Measurements from ENCODE around the gene MAML2. TPM values are rescaled to one million over a fixed set of nuclear protein-coding genes. Genes with fewer than 3 reads are reported as not detected.

The MAML2 gene
- total RNA-seq, 1 donor from 2014 or later = 5.2 TPM

DNA sequence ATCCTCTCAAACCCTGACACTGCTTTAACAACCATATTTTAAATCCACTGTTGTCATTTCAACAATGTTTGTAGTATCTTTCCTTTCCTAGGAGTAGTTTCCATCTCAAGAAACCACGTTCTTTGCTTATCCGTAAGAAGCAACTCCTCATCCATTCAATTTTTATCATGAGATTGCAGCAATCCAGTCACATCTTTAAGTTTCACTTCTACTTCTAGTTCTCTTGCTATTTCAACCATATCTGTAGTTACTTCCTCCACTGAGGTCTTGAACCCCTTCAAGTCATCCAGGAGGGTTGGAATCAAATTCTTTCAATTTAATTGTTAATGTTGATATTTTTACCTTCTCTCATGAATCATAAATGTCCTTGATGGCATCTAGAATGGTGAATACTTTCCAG lies 24.3 kb upstream of the MAML2 start:
- Histone ChIP-seq H3K4me1 (ENCODE audit: control insufficient read depth in 3 of 3, insufficient read depth in 3 of 3, low read length in 3 of 3) (no peaks in the 10 kb centered on the region), H3K9ac (ENCODE audit: low read depth in 1 of 3, low read length in 3 of 3) (no peak overlapping the region), H3K27me3 (ENCODE audit: control insufficient read depth in 3 of 3, insufficient read depth in 3 of 3, low read length in 3 of 3) (no peaks in the 10 kb centered on the region), H3K4me3 (ENCODE audit: low read length in 3 of 3) (no peak overlapping the region), H3K36me3 (ENCODE audit: control insufficient read depth in 3 of 3, insufficient read depth in 3 of 3, low read length in 3 of 3) (peaks cover 2 to 27% (median 6%) of the 10 kb centered on the region in 3 donors), H3K27ac (ENCODE audit: low read depth, low read length) (no peak overlapping the region), H3K9me3 (ENCODE audit: control insufficient read depth in 3 of 3, low read length in 3 of 3) (no peaks in the 10 kb centered on the region)

DNA sequence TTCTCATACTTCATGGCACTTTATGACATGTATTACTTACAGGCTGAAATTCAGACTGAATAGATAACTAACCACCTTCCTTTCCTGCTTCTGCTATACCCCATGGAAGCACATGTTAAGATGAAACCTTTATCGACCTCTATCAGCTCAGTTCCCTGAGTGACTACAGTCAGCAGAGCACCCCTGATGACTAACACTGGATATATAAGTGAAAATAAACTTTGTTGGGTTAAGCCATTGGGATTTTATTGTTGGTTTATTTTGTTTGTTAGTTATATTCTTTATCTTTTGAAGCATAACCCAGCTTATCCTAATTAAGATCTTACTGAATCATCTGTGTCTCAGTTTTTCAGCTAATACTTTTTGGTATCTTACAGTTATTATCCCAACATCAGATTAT lies 23.0 kb upstream of the MAML2 start:
- Histone ChIP-seq H3K36me3 (ENCODE audit: control insufficient read depth in 3 of 3, insufficient read depth in 3 of 3, low read length in 3 of 3) (peaks cover 2 to 27% (median 6%) of the 10 kb centered on the region in 3 donors), H3K9me3 (ENCODE audit: control insufficient read depth in 3 of 3, low read length in 3 of 3) (no peaks in the 10 kb centered on the region), H3K27ac (ENCODE audit: low read depth, low read length) (no peak overlapping the region), H3K4me1 (ENCODE audit: control insufficient read depth in 3 of 3, insufficient read depth in 3 of 3, low read length in 3 of 3) (no peaks in the 10 kb centered on the region), H3K4me3 (ENCODE audit: low read length in 3 of 3) (no peak overlapping the region), H3K9ac (ENCODE audit: low read depth in 1 of 3, low read length in 3 of 3) (no peak overlapping the region), H3K27me3 (ENCODE audit: control insufficient read depth in 3 of 3, insufficient read depth in 3 of 3, low read length in 3 of 3) (no peaks in the 10 kb centered on the region)

DNA sequence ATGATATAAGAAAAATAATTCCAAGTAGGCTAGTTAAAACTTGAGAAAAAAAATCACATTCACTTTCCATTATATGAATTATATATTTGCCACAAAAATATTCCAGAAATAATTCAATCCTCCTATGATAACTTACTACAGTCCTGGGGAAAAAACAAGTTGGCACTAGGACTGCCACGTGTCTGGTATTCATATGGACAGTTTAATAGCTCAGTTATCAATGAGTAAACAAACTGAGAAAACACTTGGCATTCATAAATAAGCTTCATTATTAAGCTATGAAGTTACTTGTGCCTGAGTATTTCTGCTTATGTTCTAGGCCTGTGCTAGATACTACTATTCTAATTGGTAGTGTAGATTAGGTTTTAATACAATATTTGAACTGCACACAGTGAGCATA lies 22.5 kb upstream of the MAML2 start:
- Histone ChIP-seq H3K4me1 (ENCODE audit: control insufficient read depth in 3 of 3, insufficient read depth in 3 of 3, low read length in 3 of 3) (no peaks in the 10 kb centered on the region), H3K36me3 (ENCODE audit: control insufficient read depth in 3 of 3, insufficient read depth in 3 of 3, low read length in 3 of 3) (peaks cover 0 to 24% (median 6%) of the 10 kb centered on the region in 3 donors), H3K27me3 (ENCODE audit: control insufficient read depth in 3 of 3, insufficient read depth in 3 of 3, low read length in 3 of 3) (no peaks in the 10 kb centered on the region), H3K4me3 (ENCODE audit: low read length in 3 of 3) (no peak overlapping the region), H3K27ac (ENCODE audit: low read depth, low read length) (no peak overlapping the region), H3K9ac (ENCODE audit: low read depth in 1 of 3, low read length in 3 of 3) (no peak overlapping the region), H3K9me3 (ENCODE audit: control insufficient read depth in 3 of 3, low read length in 3 of 3) (no peaks in the 10 kb centered on the region)

DNA sequence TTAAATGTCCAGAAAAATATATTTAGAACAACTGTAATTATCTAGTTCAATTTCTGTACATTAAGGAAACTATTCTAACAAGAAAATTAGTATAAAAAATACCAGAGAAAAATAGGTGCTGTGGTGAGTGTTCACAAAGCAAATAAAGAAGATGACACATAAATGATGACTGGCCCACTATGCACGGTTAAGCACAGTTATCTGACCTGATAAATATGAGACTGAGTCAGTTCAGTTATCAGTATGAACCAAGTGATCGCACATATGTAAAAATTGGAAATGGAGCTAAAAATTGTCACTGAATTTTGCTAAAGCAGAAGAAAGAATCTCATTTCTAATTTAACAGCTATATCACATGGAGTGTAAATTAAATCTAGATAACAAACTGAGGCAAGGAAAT lies 18.8 kb upstream of the MAML2 start:
- Histone ChIP-seq H3K27me3 (ENCODE audit: control insufficient read depth in 3 of 3, insufficient read depth in 3 of 3, low read length in 3 of 3) (no peaks in the 10 kb centered on the region), H3K9me3 (ENCODE audit: control insufficient read depth in 3 of 3, low read length in 3 of 3) (no peaks in the 10 kb centered on the region), H3K27ac (ENCODE audit: low read depth, low read length) (no peak overlapping the region), H3K4me1 (ENCODE audit: control insufficient read depth in 3 of 3, insufficient read depth in 3 of 3, low read length in 3 of 3) (no peaks in the 10 kb centered on the region), H3K36me3 (ENCODE audit: control insufficient read depth in 3 of 3, insufficient read depth in 3 of 3, low read length in 3 of 3) (peaks cover 9 to 28% (median 22%) of the 10 kb centered on the region in 3 donors), H3K9ac (ENCODE audit: low read depth in 1 of 3, low read length in 3 of 3) (no peak overlapping the region), H3K4me3 (ENCODE audit: low read length in 3 of 3) (no peak overlapping the region)

DNA sequence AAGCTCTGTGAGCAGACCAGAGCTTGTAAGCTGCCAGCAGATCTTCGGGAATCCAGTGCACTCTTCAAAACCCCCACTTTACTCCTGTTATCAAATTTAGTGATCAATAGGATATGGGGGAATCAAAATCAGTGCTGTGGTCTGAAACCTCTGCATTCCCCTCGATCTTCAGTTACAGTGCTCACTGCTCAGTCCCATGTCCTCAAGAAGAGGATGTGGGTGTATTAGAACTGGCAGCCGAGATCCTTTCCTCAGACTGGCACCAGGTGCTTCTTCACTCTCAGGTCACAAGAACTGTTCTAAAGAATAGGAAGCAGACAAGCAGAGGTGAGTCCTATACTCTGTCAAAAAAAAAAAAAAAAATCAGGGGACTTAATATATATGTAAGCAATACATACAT lies 15.3 kb upstream of the MAML2 start:
- H3K4me1 ChIP-seq (ENCODE audit: control insufficient read depth in 3 of 3, insufficient read depth in 3 of 3, low read length in 3 of 3) = no peaks in the 10 kb centered on the region
- no peak overlapping the region for H3K4me3 ChIP-seq (ENCODE audit: low read length in 3 of 3)
- H3K27me3 ChIP-seq (ENCODE audit: control insufficient read depth in 3 of 3, insufficient read depth in 3 of 3, low read length in 3 of 3) = no peaks in the 10 kb centered on the region
- no peak overlapping the region for H3K27ac ChIP-seq (ENCODE audit: low read depth, low read length)
- peaks cover 11 to 30% (median 18%) of the 10 kb centered on the region in 3 donors for H3K36me3 ChIP-seq (ENCODE audit: control insufficient read depth in 3 of 3, insufficient read depth in 3 of 3, low read length in 3 of 3)
- H3K9me3 ChIP-seq (ENCODE audit: control insufficient read depth in 3 of 3, low read length in 3 of 3) = no peaks in the 10 kb centered on the region
- H3K9ac ChIP-seq (ENCODE audit: low read depth in 1 of 3, low read length in 3 of 3) = no peak overlapping the region

DNA sequence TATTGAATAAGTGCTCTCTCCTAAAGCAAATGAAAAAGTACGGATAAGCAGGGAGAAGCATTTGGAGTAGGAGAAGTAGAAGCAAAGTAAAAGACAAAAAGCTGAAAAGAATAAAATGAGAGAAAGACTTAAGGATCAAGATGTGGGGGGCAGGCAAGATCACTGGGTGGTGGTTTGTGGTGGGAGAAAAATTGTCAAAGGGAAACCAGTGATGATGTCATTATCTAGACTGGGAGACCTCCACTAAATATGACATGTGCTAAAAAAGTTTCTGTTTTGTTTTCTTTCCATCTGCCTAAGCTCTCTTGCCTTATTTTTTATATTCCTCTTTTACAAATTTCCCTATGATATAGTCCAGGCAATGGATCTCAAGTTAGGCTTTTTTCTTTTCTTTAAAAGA lies 14.8 kb upstream of the MAML2 start:
- Histone ChIP-seq H3K4me3 (ENCODE audit: low read length in 3 of 3) (no peak overlapping the region), H3K9me3 (ENCODE audit: control insufficient read depth in 3 of 3, low read length in 3 of 3) (no peaks in the 10 kb centered on the region), H3K27ac (ENCODE audit: low read depth, low read length) (no peak overlapping the region), H3K27me3 (ENCODE audit: control insufficient read depth in 3 of 3, insufficient read depth in 3 of 3, low read length in 3 of 3) (no peaks in the 10 kb centered on the region), H3K9ac (ENCODE audit: low read depth in 1 of 3, low read length in 3 of 3) (no peak overlapping the region), H3K4me1 (ENCODE audit: control insufficient read depth in 3 of 3, insufficient read depth in 3 of 3, low read length in 3 of 3) (no peaks in the 10 kb centered on the region), H3K36me3 (ENCODE audit: control insufficient read depth in 3 of 3, insufficient read depth in 3 of 3, low read length in 3 of 3) (peaks cover 11 to 30% (median 18%) of the 10 kb centered on the region in 3 donors)

DNA sequence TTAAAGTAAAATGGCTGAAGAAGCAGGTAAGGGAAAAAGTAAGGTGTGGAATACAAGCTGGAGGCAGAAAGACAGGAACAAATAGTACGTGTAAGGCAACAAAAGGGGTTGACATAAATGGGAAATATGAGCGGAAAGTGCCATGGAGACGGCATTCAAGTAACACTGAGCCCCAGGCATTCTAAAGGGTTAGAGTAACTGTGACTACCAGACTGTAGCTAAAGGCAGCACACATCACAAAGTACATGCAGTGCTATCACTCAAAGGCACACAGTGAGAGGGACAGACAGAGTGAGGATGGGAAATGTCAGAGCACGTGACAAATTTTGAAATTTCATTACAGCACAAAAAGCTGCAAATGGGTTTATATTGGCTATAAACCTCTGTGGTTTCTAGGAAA lies 13.9 kb upstream of the MAML2 start:
- H3K36me3 ChIP-seq (ENCODE audit: control insufficient read depth in 3 of 3, insufficient read depth in 3 of 3, low read length in 3 of 3) = peaks cover 11 to 29% (median 18%) of the 10 kb centered on the region in 3 donors
- no peak overlapping the region for H3K27ac ChIP-seq (ENCODE audit: low read depth, low read length)
- H3K27me3 ChIP-seq (ENCODE audit: control insufficient read depth in 3 of 3, insufficient read depth in 3 of 3, low read length in 3 of 3) = no peaks in the 10 kb centered on the region
- H3K4me1 ChIP-seq (ENCODE audit: control insufficient read depth in 3 of 3, insufficient read depth in 3 of 3, low read length in 3 of 3) = no peaks in the 10 kb centered on the region
- no peak overlapping the region for H3K9ac ChIP-seq (ENCODE audit: low read depth in 1 of 3, low read length in 3 of 3)
- no peak overlapping the region for H3K4me3 ChIP-seq (ENCODE audit: low read length in 3 of 3)
- no peaks in the 10 kb centered on the region for H3K9me3 ChIP-seq (ENCODE audit: control insufficient read depth in 3 of 3, low read length in 3 of 3)

DNA sequence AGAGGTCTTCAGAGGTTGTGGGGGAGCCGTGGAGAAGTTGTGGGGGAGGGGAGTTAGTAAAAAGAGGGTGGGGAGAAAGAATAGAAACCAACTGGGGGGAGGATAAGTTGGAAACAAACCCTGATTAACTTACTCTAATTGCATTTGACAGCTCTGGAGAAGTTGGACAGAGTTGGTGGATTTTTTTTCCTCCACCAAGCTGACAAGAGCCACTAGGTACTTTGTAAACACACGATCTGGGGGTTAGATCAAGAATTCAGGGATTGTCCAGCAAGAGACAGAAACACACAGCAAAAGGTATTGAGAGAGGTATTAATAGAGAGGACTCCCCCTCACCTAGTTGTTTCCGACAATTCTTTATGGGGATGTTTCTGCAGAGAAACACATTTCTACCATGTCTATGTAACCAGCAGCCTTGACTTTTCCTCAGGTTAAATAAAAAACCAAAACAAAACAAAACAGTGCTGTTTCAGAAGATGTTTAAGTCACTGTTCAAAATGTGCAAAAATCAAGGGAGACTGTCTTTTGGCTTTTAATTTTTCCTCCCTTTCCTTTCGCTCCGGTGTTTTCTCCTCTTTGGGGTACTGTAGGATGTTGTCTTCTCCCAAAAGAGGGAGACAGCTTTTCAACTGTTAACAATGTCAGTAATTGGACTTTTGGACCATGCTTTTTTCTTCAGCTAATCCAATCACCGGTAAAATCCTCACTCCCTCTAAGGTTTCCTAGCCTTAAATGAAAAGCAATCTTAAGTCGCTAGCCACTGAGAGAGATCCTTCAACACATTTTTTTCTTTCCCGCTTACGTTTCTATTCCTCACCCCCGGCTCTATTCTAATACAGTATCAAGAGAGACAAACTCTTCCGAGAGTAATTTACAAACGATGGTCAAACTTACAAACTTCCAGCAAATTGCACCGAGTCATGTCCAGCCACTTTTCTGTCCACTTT lies 708 bp downstream of the MAML2 start:
- peak overlapping the region; percentile 70 to 89 (median 72) for H3K9ac ChIP-seq (ENCODE audit: low read depth in 1 of 3, low read length in 3 of 3)
- peak overlapping the region; percentile 74 to 98 (median 78) for H3K4me3 ChIP-seq (ENCODE audit: low read length in 3 of 3)
- peak overlapping the region; percentile 74 for H3K27ac ChIP-seq (ENCODE audit: low read depth, low read length)
- peaks cover 18 to 33% (median 31%) of the 10 kb centered on the region in 3 donors for H3K4me1 ChIP-seq (ENCODE audit: control insufficient read depth in 3 of 3, insufficient read depth in 3 of 3, low read length in 3 of 3)
- no peaks in the 10 kb centered on the region for H3K36me3 ChIP-seq (ENCODE audit: control insufficient read depth in 3 of 3, insufficient read depth in 3 of 3, low read length in 3 of 3)
- H3K9me3 ChIP-seq (ENCODE audit: control insufficient read depth in 3 of 3, low read length in 3 of 3) = no peaks in the 10 kb centered on the region
- no peaks in the 10 kb centered on the region for H3K27me3 ChIP-seq (ENCODE audit: control insufficient read depth in 3 of 3, insufficient read depth in 3 of 3, low read length in 3 of 3)

DNA sequence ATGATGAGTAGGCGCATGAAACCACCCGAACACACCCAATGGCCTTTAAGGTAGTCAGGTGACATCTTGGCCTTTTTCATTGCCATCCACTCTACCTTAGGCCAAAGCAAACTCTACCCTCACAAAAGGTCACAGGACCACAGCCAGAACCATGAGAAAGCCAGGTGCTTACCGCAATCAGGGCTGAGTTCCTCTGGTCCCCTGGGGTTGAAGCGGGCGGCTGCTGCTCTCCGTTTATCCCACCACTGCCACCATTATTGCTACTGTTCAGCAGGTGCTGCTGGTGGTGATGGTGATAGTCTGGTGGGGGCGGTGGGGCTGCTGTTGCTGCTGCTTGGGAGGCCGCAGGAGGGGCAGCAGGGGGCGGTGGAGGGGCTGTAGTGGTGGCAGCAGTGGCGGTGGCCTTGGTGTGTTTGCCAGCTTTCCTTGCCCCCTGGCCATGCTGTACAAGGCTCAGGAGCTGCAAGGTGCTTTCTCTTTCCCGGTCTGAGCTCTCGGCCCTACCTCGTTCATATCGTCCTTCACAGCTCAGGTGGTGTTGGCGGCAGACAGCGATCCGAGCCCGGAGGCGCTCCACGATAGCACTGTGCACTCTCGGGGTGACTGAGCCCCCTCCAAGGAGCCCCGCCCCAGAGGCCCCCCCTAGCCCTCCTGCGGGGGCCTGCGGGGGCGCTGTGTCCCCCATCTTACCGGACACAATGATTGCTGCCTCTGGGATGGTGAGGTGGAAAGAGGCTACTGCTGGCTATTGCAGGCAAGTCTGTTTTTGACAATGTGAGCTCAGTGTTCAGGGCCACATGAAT lies 1.6 kb downstream of the MAML2 start:
- peaks cover 18 to 33% (median 31%) of the 10 kb centered on the region in 3 donors for H3K4me1 ChIP-seq (ENCODE audit: control insufficient read depth in 3 of 3, insufficient read depth in 3 of 3, low read length in 3 of 3)
- H3K9me3 ChIP-seq (ENCODE audit: control insufficient read depth in 3 of 3, low read length in 3 of 3) = no peaks in the 10 kb centered on the region
- H3K27ac ChIP-seq (ENCODE audit: low read depth, low read length) = peak overlapping the region; percentile 74
- peak overlapping the region; percentile 25 to 89 (median 72) for H3K9ac ChIP-seq (ENCODE audit: low read depth in 1 of 3, low read length in 3 of 3)
- peak overlapping the region; percentile 74 to 98 (median 78) for H3K4me3 ChIP-seq (ENCODE audit: low read length in 3 of 3)
- H3K36me3 ChIP-seq (ENCODE audit: control insufficient read depth in 3 of 3, insufficient read depth in 3 of 3, low read length in 3 of 3) = no peaks in the 10 kb centered on the region
- H3K27me3 ChIP-seq (ENCODE audit: control insufficient read depth in 3 of 3, insufficient read depth in 3 of 3, low read length in 3 of 3) = no peaks in the 10 kb centered on the region

DNA sequence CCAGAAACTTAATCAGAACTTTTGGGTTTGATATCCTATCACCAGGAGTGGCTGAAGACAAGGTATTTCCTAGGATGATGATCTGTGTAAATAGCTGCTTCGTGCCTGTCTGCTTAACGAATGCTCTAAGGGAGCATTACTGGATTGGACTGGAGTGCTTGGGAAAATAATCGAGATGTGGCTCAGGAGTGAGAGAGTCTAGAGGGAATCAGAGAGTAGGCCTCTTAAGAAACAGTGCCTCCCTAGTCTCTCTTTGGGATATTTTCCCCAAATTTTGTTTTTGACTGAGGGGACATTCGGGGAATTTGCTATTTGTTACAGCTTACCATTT lies 2.5 kb downstream of the MAML2 start:
- no peaks in the 10 kb centered on the region for H3K36me3 ChIP-seq (ENCODE audit: control insufficient read depth in 3 of 3, insufficient read depth in 3 of 3, low read length in 3 of 3)
- peak overlapping the region in 2 of 3 donors; percentile 39 to 98 for H3K4me3 ChIP-seq (ENCODE audit: low read length in 3 of 3)
- peak overlapping the region; percentile 74 for H3K27ac ChIP-seq (ENCODE audit: low read depth, low read length)
- no peaks in the 10 kb centered on the region for H3K9me3 ChIP-seq (ENCODE audit: control insufficient read depth in 3 of 3, low read length in 3 of 3)
- no peak overlapping the region for H3K9ac ChIP-seq (ENCODE audit: low read depth in 1 of 3, low read length in 3 of 3)
- peaks cover 18 to 34% (median 31%) of the 10 kb centered on the region in 3 donors for H3K4me1 ChIP-seq (ENCODE audit: control insufficient read depth in 3 of 3, insufficient read depth in 3 of 3, low read length in 3 of 3)
- no peaks in the 10 kb centered on the region for H3K27me3 ChIP-seq (ENCODE audit: control insufficient read depth in 3 of 3, insufficient read depth in 3 of 3, low read length in 3 of 3)
